ENCODE data around the gene TNS3. TPM values are rescaled to one million over a fixed set of nuclear protein-coding genes. Genes with fewer than 3 reads are reported as not detected.

TNS3 gene
- total RNA-seq, 4 donors from 2014 or later = 6.6 to 16.0 (median 9.6) TPM

GRCh38 chr7:47464266-47464665 is 117.6 kb downstream of the TNS3 start:
- Histone ChIP-seq H3K27ac (no peak overlapping the region), H3K36me3 (no peaks in the 10 kb centered on the region), H3K4me3 (no peak overlapping the region), H3K9me3 (no peaks in the 10 kb centered on the region), H3K4me1 (peaks cover 0 to 9% (median 0%) of the 10 kb centered on the region in 3 donors), H3K27me3 (no peaks in the 10 kb centered on the region)
- intact Hi-C loops (cut with DNase I) = no loop called here
- 85 to 88% methylated on average over 4 to 8 of the region's 9 CpGs for WGBS, 2 donors
- TF ChIP-seq POLR2A (IDR thresholded peaks at IDR 0.05) (no peak), CTCF (IDR thresholded peaks at IDR 0.05) (no peak)
- DNase-seq = no peak

GRCh38 chr7:47461746-47462145 is 120.2 kb downstream of the TNS3 start:
- H3K27ac ChIP-seq = no peak overlapping the region
- WGBS, 2 donors = 80 to 83% methylated on average over 4 of the region's 4 CpGs
- H3K4me1 ChIP-seq = peaks cover 0 to 9% (median 0%) of the 10 kb centered on the region in 3 donors
- TF ChIP-seq POLR2A (IDR thresholded peaks at IDR 0.05) (no peak), CTCF (IDR thresholded peaks at IDR 0.05) (no peak)
- intact Hi-C loops (cut with DNase I) = no loop called here
- no peaks in the 10 kb centered on the region for H3K36me3 ChIP-seq
- H3K9me3 ChIP-seq = no peaks in the 10 kb centered on the region
- H3K4me3 ChIP-seq = no peak overlapping the region
- no peaks in the 10 kb centered on the region for H3K27me3 ChIP-seq
- DNase-seq = no peak

GRCh38 chr7:47461161-47461560 is 120.8 kb downstream of the TNS3 start:
- Histone ChIP-seq H3K36me3 (no peaks in the 10 kb centered on the region), H3K27ac (no peak overlapping the region), H3K4me3 (no peak overlapping the region), H3K27me3 (no peaks in the 10 kb centered on the region), H3K4me1 (peaks cover 0 to 9% (median 0%) of the 10 kb centered on the region in 3 donors), H3K9me3 (no peaks in the 10 kb centered on the region)
- intact Hi-C loops (cut with DNase I) = no loop called here
- no peak for TF ChIP-seq CTCF (IDR thresholded peaks at IDR 0.05)
- no peak for TF ChIP-seq POLR2A (IDR thresholded peaks at IDR 0.05)
- WGBS, 2 donors = 60 to 65% methylated on average over 2 of the region's 4 CpGs
- no peak for DNase-seq

DNA sequence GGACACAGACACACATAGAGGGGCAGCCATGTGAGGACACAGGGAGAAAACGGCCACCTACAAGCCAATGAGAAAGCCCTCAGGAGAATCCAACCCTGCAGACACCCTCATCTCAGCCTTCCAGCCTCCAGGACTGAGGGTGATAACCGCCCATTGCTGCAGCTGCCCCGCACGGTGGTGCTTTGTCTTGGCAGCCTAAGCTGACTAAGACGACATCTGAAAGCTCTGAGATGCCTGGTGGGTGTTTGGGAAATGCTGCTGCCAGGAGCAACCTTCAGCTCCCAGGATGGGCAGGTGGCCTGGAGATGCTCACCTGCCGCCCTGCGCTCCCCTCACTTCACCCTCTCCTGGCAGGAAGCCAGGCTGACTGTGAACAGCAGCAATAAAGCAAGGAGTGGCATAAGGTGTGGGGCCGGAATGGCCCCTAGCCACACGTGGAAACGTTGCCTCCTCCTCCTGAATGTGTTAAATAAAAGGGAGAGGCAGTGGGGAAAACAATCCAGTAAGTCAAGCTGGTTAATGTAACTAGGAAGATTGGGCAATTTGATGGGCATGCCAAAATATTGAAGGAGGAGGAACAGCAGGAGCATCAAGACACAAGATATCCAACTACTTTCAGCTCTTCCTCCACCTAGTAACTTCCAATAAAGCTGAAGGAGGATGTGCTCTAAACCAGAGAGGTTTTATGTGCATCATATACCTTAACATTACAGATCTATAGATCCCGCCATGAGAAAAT is 121.5 kb downstream of the TNS3 start:
- H3K27ac ChIP-seq = no peak overlapping the region
- no peak for DNase-seq
- no peak overlapping the region for H3K4me3 ChIP-seq
- intact Hi-C loops (cut with DNase I) = no loop called here
- H3K27me3 ChIP-seq = no peaks in the 10 kb centered on the region
- TF ChIP-seq CTCF (IDR thresholded peaks at IDR 0.05) (no peak), POLR2A (IDR thresholded peaks at IDR 0.05) (no peak)
- H3K9me3 ChIP-seq = no peaks in the 10 kb centered on the region
- 81 to 94% methylated on average over 8 to 9 of the region's 11 CpGs for WGBS, 2 donors
- no peaks in the 10 kb centered on the region for H3K36me3 ChIP-seq
- H3K4me1 ChIP-seq = peaks cover 0 to 9% (median 0%) of the 10 kb centered on the region in 3 donors

DNA sequence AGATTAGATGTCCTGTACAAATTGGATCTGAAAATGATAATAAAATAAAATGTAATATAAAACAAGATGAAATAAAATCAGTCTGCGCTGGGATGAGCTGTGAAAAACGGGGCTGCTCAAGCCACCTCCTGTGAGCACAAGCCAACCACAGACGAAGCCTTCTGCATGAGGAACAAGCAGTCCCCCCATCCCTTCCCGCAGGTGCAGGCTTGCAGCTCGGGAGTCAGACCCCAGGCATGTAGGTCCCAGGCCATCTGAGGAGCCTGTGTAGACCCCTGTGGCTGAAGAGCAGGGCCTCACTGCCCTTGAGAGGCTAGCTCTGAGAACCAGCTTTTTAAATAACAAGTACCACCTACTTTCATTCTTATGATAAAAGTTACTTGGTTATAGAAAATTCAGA is 123.4 kb downstream of the TNS3 start:
- 75 to 76% methylated on average over 5 of the region's 5 CpGs for WGBS, 2 donors
- TF ChIP-seq CTCF (IDR thresholded peaks at IDR 0.05) = no peak
- no peak for TF ChIP-seq POLR2A (IDR thresholded peaks at IDR 0.05)
- H3K36me3 ChIP-seq = no peaks in the 10 kb centered on the region
- intact Hi-C loops (cut with DNase I) = no loop called here
- no peak overlapping the region for H3K27ac ChIP-seq
- no peak for DNase-seq
- H3K9me3 ChIP-seq = no peaks in the 10 kb centered on the region
- H3K4me1 ChIP-seq = peaks cover 0 to 20% (median 0%) of the 10 kb centered on the region in 3 donors
- no peaks in the 10 kb centered on the region for H3K27me3 ChIP-seq
- H3K4me3 ChIP-seq = no peak overlapping the region
